HG03196 (cell line): ENCODE measurements around the gene RRAD.
"Not testable (repeated sequence)": the region's sequence is repeated elsewhere in the genome, so short reads cannot be mapped to it uniquely, and the experiment has no call there.

ENCODE experiments used
- ATAC-seq: cut with Tn5 transposase; IDR thresholded peaks from one replicate; pipeline ENCODE4 v1.9.1; 2021; ENCODE audit not compliant: unreplicated experiment

RRAD gene

DNA sequence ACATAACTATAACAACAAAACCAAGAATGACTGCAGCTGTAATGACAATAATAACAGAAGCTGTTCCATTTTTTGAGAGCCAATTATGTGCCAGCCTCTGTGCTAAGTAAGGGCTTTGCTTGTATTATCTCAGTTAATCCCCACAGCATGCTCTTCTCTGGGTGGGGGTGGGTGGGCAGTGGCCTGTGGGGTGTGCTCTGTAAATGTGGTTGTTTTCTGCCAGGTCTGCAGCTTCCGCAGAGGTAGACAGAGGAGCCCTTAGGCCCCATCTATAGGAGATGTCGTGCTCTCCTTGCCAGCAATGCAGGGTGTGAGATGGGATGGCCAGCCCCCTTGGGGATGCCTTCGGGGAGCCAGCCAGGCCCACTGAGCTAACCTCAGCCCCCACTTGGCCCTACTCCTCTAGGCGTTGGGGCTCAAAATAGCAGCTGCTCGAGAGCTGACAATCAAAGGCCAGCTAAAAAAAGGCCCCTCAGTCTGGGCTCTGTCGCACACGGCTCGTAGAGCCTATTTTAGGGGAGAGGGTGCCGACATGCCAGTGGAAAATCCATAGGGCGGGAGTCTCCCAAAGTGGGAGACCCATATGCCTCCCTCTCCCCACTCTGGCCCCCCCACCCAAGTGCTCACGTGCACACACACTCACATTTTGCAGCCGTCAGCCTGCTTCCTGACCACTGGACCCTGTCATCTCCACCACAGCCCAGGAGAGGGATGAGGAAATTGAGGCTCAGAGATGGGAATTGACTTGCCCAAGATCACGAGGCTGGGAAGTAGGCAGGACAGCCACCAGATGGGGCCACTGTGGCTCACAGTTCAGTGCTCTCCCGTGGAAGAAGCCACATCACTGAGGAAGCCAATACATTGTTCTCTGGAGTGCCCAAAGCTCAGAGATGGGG, 22.4 kb downstream of the RRAD start:
- no peak for ATAC-seq

DNA sequence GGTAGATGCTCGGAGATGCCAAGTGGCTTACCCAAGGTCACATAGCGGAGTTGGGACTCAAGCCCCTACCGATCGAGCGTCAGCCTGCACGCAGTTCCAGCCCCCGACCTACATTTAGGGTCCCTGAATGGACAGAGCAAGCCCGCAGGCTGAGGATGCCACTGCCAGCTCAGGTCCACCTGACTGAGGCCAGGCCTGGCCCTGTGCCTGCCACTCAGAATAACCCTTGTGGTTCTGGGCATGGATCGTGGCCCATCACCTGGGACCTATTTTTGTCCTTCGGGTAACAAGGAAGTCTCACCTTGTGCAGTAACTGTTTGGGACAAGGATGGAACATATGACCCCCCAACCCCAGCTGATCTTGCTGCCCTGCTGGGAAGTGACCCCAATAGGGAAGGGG, 23.7 kb downstream of the RRAD start:
- no peak for ATAC-seq

DNA sequence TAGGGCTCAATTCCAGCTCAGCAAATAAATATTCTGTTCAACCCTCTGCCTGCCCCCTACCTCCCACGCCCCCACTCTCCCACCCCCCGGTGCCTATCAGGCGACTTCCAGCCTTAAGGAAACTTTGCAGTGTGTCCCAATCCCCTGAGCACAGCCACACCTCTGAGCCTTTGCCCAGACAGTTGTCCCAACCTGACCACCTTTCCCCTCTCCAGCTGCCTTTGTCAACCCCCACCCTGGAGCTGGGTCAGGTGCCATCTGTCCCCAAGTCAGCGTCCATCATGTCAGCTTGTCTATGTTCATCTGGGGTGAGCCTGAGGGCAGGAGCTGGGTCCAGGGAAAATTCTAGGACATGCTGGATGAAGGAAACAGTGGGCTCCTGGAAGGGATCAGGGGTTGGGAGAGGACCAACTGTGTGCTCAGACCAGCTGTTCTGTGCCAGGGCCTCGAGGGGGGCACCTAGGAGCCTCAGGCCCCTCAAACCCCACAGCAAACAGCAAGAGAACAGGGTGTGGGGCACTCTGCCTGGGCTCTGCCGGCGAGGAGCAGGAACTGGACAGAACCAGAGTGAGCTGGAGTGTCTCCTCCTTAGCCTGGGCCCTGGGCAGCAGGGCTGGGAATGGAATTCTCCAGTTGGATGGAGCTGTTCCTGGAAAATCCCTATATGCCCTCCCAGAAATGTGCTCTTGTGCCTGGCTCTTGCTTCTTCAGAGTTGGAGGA, 24.5 kb downstream of the RRAD start:
- no peak for ATAC-seq

DNA sequence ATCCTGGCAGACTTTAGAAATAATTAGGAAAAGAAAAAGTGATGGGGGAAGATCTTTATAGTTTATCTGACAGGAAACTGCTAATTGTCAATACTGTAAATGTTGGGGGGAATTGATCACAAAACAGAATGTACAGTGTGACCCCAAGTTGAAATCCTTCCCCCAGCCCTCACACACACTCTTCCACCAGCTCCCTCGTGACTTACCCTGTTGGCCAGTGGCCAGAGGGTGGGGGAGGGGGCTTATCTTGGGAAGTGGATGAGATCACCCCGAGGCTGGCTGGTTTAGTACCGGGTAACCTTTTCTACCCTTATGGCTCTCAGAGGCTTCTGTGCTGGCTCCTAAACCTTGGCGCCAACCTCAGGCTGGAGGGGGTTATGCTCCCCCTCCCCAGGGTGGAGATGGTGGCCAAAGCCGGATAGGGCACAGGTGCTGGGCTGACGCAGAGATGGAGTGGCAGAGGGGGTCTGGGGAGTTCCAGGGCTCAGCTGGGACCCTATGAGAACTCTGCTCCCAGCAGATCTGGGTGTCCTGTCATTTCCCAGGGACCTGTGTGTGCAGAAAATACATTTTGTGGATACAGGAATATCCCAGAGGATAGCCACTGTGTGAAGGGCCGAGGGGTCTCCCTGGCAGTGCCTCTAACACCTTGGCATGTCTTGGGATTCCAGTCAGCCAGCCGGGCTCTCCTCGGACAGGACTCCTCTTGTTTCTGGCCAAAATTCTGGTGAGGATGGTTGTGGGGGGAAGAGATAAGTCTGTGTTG, 25.2 kb downstream of the RRAD start:
- no peak for ATAC-seq

DNA sequence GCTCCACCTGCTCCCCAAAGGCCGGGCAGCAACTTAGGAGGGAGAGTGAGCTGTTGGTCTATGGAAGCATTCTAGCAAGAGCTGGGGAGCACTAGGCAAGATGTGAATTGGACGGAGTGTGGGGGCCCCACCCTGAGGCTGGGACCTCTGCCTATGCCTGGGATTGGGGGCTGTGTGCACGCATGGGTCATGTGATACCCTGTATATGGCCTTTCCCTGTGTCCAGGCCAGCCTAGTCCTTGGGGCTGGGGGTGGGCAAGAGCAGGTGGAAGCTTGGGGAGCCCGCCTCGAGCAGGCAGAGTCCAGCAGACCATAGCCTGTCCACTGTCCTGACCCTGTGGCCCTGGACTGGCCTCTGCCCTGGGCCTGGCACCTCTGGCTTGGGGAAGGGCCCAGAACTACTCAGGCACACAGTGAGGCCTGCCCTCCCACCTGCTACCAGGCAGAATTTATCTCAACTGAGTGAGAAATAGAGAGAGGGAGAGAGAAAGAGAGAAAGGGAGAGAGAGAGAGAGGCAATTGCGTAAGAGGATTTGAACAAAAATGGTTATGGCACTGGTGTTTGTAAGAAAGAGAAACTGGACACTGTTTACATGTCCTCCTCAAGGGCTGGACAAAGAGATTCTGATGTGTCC, 25.9 kb downstream of the RRAD start:
- ATAC-seq: no peak

DNA sequence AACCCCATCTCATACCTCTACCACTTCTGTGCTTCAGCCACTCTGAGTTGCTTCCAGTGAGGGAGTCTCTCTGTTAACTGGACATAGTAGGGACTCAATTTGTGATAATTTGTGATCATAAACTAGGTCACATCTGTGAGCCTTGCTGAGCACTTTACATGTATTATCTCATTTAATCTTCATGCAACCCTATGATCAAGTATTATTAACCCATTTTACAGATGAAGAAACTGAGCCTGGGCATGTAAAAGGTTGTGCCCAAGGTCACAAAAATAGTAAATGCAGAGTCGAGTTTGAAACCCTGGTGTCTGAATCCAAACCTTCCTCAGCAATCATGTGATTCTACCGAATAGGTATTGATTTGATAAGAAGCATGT, 26.4 kb downstream of the RRAD start:
- no peak for ATAC-seq

- ATAC-seq: no peak
Measured at GRCh38 chr16:66898207-66898606, 27.1 kb downstream of the RRAD start.

- not testable (repeated sequence) for ATAC-seq
Measured at GRCh38 chr16:66896682-66897081, 28.7 kb downstream of the RRAD start.

- no peak for ATAC-seq
Measured at GRCh38 chr16:66895999-66896398, 29.3 kb downstream of the RRAD start.

- ATAC-seq: no peak
Measured at GRCh38 chr16:66895689-66895979, 29.7 kb downstream of the RRAD start.

GRCh38 chr16:66894948-66895688, 30.2 kb downstream of the RRAD start:
- ATAC-seq: no peak

DNA sequence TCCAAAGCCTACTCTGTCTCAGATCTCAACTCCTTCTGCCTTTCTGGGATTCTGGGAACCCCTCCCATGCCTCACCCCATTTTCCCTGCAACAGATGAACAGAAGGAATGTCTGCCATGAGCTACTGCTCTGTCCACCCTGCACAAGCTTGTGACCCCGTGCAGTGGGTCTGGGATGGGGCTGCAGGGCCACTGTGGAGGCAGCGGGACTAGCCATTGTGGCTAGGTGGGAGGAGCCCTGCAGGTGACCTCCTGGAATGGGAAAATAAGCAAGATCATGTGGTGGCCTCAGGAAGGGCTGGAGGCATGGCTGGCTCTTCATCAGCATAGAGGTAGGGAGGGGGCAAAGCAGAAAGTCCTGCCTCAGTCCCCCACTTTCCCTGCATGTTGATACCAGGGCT, 31.3 kb downstream of the RRAD start:
- no peak for ATAC-seq

DNA sequence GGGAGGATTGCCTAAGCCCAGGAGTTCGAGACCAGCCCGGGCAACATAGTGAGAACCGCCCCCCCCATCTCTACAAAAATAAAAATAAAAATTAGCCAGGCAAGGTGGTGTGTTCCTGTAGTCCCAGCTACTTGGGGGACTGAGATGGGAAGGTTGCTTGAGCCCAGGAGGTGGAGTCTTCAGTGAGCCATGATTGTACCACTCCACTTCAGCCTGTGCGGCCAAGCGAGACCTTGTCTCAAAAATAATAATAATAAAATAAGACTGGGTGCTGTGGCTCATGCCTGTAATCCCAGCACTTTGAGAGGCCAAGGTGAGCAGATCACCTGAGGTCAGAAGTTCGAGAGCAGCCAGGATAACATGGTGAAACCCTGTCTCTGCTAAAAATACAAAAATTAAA, 33.5 kb downstream of the RRAD start:
- no peak for ATAC-seq

- no peak for ATAC-seq
Measured at GRCh38 chr16:66891360-66891759, 34.0 kb downstream of the RRAD start.

GRCh38 chr16:66890799-66891198, 34.5 kb downstream of the RRAD start:
- no peak for ATAC-seq

GRCh38 chr16:66889622-66890021, 35.7 kb downstream of the RRAD start:
- no peak for ATAC-seq

DNA sequence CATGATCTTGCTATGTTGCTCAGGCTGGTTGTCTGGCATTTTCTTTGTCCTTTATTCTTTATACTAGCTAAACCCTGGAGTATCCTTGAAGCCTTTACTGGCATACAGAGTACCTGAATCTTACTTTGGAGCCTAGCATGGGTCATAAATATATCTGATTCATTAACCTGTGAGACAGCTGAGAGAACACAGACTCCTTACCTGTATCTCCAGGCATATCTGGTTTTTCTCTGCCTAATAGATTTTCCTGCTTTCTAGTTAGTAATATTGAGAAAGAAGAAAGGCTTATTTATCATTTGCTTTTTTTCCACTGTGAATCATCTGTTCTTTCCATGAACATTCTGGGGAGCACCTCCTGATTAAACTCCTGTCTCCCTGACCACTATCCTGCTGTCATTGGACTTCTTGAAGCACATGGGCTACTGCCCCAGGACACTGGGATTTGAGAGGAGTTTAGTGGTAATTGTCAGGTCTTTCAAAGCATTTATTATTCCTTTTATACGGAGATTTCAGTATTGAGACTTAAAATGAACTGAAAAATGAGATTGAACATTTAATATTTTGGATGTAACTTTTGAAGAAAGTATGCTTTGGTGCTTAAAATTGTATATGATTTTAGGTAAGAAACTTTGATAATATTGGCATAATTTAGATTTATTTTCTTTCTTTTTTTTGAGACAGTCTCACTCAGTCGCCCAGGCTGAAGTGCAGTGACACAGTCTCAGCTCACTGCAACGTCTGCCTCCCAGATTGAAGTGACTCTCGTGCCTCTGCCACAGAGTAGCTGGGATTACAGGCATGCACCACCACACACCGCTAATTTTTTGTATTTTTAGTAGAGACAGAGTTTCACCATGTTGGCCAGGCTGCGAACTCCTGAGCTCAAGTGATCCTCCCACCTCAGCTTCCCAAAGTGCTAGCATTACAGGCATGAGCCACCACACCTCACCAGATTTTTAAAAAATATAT, 36.4 kb downstream of the RRAD start:
- no peak for ATAC-seq

DNA sequence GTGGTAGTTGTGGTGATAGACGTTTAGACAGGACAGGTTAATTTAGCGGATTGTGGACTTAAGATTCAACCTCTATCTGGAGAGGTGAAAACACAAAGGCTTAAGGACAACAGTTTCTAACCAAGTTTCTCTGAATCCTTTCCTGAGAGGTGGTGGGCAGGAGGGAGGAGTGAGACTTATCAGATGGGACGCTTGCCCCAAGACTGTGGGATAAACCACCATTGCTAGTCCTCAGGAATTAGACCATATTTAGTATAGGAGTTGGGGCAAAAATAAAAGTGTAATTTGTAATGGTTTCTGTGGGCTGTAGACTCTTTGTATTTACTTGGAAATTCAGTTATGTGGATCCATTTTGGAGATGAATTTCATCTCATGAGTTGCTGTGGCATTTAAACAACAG, 38.4 kb downstream of the RRAD start:
- ATAC-seq: no peak

- ATAC-seq: no peak
Measured at GRCh38 chr16:66886321-66886720, 39.0 kb downstream of the RRAD start.

- ATAC-seq: no peak
Measured at GRCh38 chr16:66885491-66885890, 39.8 kb downstream of the RRAD start.
